ENCODE results near the gene LTC4S. TPM values are rescaled to one million over a fixed set of nuclear protein-coding genes. Genes with fewer than 3 reads are reported as not detected.

Gene LTC4S
- total and polyA plus RNA-seq, 4 donors = 1.3 to 3.3 (median 2.1) TPM

DNA sequence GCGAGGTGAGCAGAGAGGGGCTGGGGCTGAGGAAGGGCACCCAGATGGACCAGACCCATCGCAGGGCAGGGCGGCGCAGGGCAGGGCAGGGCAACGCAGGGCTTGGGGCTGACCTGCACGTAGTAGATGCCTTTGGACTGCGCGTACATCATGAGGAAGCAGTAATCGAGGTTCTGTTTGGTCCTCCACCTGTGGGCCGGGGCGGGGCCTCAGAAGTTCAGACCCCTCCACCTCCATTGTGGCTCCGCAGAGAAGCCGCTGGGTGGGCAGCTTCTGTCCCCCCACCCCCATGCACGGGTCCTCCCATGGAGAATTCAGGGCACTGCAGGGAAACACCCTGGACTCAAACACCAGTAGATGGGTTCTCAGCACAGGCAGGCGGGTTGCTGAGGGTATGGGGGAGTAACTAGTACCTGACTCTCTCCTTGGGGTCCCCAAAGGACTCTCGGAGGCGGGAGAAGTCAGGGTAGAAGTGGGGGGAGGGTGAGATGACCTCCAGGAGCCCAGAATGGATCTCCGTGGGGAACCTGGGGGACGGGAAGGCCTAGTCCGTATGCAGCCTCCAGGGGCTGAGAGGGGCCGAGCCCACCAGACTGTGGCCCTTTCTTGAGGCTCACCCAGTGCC is 6.4 kb downstream of the LTC4S start:
- Histone ChIP-seq H3K4me1 (ENCODE audit: control insufficient read depth in 4 of 4, insufficient read depth in 4 of 4, low read length in 3 of 4) (peaks cover 21 to 57% (median 38%) of the 10 kb centered on the region in 4 donors), H3K27ac (ENCODE audit: low read depth in 1 of 2, low read length in 2 of 2) (no peak overlapping the region), H3K4me3 (ENCODE audit: low read depth in 1 of 3, low read length in 3 of 3) (no peak overlapping the region), H3K36me3 (ENCODE audit: control insufficient read depth in 4 of 4, insufficient read depth in 3 of 4, low read depth in 1 of 4, low read length in 3 of 4) (peaks cover 19 to 31% (median 25%) of the 10 kb centered on the region in 4 donors), H3K27me3 (ENCODE audit: control insufficient read depth in 4 of 4, insufficient read depth in 4 of 4, low read length in 3 of 4) (no peaks in the 10 kb centered on the region), H3K9ac (ENCODE audit: low read depth in 1 of 2, low read length in 2 of 2) (no peak overlapping the region), H3K9me3 (ENCODE audit: control insufficient read depth in 4 of 4, low read length in 3 of 4) (no peaks in the 10 kb centered on the region)
- no peak for TF ChIP-seq YY1 (IDR thresholded peaks at IDR 0.05)
- TF ChIP-seq RAD21 (IDR thresholded peaks at IDR 0.05) = no peak
- TF ChIP-seq, protein P1, sequence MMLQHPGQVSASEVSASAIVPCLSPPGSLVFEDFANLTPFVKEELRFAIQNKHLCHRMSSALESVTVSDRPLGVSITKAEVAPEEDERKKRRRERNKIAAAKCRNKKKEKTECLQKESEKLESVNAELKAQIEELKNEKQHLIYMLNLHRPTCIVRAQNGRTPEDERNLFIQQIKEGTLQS (IDR thresholded peaks at IDR 0.05) = no peak
- TF ChIP-seq, protein P2, sequence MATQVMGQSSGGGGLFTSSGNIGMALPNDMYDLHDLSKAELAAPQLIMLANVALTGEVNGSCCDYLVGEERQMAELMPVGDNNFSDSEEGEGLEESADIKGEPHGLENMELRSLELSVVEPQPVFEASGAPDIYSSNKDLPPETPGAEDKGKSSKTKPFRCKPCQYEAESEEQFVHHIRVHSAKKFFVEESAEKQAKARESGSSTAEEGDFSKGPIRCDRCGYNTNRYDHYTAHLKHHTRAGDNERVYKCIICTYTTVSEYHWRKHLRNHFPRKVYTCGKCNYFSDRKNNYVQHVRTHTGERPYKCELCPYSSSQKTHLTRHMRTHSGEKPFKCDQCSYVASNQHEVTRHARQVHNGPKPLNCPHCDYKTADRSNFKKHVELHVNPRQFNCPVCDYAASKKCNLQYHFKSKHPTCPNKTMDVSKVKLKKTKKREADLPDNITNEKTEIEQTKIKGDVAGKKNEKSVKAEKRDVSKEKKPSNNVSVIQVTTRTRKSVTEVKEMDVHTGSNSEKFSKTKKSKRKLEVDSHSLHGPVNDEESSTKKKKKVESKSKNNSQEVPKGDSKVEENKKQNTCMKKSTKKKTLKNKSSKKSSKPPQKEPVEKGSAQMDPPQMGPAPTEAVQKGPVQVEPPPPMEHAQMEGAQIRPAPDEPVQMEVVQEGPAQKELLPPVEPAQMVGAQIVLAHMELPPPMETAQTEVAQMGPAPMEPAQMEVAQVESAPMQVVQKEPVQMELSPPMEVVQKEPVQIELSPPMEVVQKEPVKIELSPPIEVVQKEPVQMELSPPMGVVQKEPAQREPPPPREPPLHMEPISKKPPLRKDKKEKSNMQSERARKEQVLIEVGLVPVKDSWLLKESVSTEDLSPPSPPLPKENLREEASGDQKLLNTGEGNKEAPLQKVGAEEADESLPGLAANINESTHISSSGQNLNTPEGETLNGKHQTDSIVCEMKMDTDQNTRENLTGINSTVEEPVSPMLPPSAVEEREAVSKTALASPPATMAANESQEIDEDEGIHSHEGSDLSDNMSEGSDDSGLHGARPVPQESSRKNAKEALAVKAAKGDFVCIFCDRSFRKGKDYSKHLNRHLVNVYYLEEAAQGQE (IDR thresholded peaks at IDR 0.05) = no peak
- no peak for TF ChIP-seq HNF4A (conservative IDR thresholded peaks at IDR 0.05)
- TF ChIP-seq FOXA1 (IDR thresholded peaks at IDR 0.05) = no peak
- no peak for TF ChIP-seq RXRA (IDR thresholded peaks at IDR 0.05)
- no peak for TF ChIP-seq GABPA (IDR thresholded peaks at IDR 0.05 in 1 of 2, conservative IDR thresholded peaks at IDR 0.05 in 1 of 2)
- TF ChIP-seq, protein P3, sequence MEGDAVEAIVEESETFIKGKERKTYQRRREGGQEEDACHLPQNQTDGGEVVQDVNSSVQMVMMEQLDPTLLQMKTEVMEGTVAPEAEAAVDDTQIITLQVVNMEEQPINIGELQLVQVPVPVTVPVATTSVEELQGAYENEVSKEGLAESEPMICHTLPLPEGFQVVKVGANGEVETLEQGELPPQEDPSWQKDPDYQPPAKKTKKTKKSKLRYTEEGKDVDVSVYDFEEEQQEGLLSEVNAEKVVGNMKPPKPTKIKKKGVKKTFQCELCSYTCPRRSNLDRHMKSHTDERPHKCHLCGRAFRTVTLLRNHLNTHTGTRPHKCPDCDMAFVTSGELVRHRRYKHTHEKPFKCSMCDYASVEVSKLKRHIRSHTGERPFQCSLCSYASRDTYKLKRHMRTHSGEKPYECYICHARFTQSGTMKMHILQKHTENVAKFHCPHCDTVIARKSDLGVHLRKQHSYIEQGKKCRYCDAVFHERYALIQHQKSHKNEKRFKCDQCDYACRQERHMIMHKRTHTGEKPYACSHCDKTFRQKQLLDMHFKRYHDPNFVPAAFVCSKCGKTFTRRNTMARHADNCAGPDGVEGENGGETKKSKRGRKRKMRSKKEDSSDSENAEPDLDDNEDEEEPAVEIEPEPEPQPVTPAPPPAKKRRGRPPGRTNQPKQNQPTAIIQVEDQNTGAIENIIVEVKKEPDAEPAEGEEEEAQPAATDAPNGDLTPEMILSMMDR (IDR thresholded peaks at IDR 0.05; ENCODE audit: low read depth, low read length, missing input control) = no peak
- no peak for TF ChIP-seq JUND (IDR thresholded peaks at IDR 0.05)
- no peak for TF ChIP-seq FOXA2 (IDR thresholded peaks at IDR 0.05)
- TF ChIP-seq, protein P4, sequence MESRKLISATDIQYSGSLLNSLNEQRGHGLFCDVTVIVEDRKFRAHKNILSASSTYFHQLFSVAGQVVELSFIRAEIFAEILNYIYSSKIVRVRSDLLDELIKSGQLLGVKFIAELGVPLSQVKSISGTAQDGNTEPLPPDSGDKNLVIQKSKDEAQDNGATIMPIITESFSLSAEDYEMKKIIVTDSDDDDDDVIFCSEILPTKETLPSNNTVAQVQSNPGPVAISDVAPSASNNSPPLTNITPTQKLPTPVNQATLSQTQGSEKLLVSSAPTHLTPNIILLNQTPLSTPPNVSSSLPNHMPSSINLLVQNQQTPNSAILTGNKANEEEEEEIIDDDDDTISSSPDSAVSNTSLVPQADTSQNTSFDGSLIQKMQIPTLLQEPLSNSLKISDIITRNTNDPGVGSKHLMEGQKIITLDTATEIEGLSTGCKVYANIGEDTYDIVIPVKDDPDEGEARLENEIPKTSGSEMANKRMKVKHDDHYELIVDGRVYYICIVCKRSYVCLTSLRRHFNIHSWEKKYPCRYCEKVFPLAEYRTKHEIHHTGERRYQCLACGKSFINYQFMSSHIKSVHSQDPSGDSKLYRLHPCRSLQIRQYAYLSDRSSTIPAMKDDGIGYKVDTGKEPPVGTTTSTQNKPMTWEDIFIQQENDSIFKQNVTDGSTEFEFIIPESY (IDR thresholded peaks at IDR 0.05) = no peak
- no peak for TF ChIP-seq NR2F2 (IDR thresholded peaks at IDR 0.05)
- no peak for TF ChIP-seq TAF1 (conservative IDR thresholded peaks at IDR 0.05)
- TF ChIP-seq SP1 (IDR thresholded peaks at IDR 0.05) = no peak
- 93% methylated on average over 21 of the region's 21 CpGs for WGBS
- DNase-seq (ENCODE audit: low spot score) = no peak

DNA sequence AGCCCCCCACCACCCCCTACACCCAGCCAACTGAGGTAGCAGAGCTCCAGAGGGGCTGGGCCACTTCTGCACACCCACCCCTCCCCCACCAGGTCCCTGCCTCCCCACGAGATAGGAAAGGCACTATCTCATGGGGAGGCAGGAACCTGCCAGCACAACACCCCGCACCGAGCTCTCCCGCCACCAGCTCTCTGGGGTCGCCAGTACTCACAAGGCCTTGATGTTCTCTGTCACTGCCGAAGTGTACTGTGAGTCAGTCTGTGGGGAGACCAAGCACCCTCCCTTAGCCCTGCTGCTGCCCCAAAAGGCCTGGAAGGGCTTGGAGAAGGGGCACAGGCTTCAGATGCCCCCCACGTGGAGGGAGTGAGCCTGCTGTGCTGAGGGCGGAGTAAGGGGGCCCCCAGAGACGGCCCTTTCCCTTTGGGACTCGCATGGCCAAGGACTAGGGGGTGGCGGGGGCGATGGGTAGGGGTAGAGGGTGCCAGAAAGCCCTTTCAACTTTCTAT is 7.0 kb downstream of the LTC4S start:
- no peak overlapping the region for H3K4me3 ChIP-seq (ENCODE audit: low read depth in 1 of 3, low read length in 3 of 3)
- H3K27me3 ChIP-seq (ENCODE audit: control insufficient read depth in 4 of 4, insufficient read depth in 4 of 4, low read length in 3 of 4) = no peaks in the 10 kb centered on the region
- WGBS = 73% methylated on average over 12 of the region's 12 CpGs
- H3K9me3 ChIP-seq (ENCODE audit: control insufficient read depth in 4 of 4, low read length in 3 of 4) = no peaks in the 10 kb centered on the region
- no peak for DNase-seq (ENCODE audit: low spot score)
- peak overlapping the region in 1 of 2 donors; percentile 25 for H3K27ac ChIP-seq (ENCODE audit: low read depth in 1 of 2, low read length in 2 of 2)
- peaks cover 18 to 54% (median 35%) of the 10 kb centered on the region in 4 donors for H3K4me1 ChIP-seq (ENCODE audit: control insufficient read depth in 4 of 4, insufficient read depth in 4 of 4, low read length in 3 of 4)
- TF ChIP-seq JUND (IDR thresholded peaks at IDR 0.05) (no peak), HNF4A (conservative IDR thresholded peaks at IDR 0.05) (no peak), YY1 (IDR thresholded peaks at IDR 0.05) (no peak), NR2F2 (IDR thresholded peaks at IDR 0.05) (no peak), FOXA2 (IDR thresholded peaks at IDR 0.05) (no peak), TAF1 (conservative IDR thresholded peaks at IDR 0.05) (no peak), HNF4G (IDR thresholded peaks at IDR 0.05) (no peak), EGR1 (IDR thresholded peaks at IDR 0.05; ENCODE audit: low read depth in 2 of 2) (no peak)
- TF ChIP-seq, protein P3 (IDR thresholded peaks at IDR 0.05; ENCODE audit: low read depth, low read length, missing input control) = no peak
- TF ChIP-seq, protein P4 (IDR thresholded peaks at IDR 0.05) = no peak
- TF ChIP-seq, protein P5, sequence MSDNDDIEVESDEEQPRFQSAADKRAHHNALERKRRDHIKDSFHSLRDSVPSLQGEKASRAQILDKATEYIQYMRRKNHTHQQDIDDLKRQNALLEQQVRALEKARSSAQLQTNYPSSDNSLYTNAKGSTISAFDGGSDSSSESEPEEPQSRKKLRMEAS (IDR thresholded peaks at IDR 0.05) = no peak
- TF ChIP-seq, protein P1 (IDR thresholded peaks at IDR 0.05) = no peak
- no peak overlapping the region for H3K9ac ChIP-seq (ENCODE audit: low read depth in 1 of 2, low read length in 2 of 2)
- peaks cover 19 to 31% (median 25%) of the 10 kb centered on the region in 4 donors for H3K36me3 ChIP-seq (ENCODE audit: control insufficient read depth in 4 of 4, insufficient read depth in 3 of 4, low read depth in 1 of 4, low read length in 3 of 4)
